ENCODE results near the gene CFL1.
A peak's percentile ranks its signal among the peaks of the same experiment; 100 is the strongest.
"Not testable (repeated sequence)": the region's sequence is repeated elsewhere in the genome, so short reads cannot be mapped to it uniquely, and the experiment has no call there.

CFL1 gene

GRCh38 chr11:65842144-65842543 lies 15.8 kb downstream of the CFL1 start:
- no peak for DNase-seq (ENCODE audit: low spot score)

DNA sequence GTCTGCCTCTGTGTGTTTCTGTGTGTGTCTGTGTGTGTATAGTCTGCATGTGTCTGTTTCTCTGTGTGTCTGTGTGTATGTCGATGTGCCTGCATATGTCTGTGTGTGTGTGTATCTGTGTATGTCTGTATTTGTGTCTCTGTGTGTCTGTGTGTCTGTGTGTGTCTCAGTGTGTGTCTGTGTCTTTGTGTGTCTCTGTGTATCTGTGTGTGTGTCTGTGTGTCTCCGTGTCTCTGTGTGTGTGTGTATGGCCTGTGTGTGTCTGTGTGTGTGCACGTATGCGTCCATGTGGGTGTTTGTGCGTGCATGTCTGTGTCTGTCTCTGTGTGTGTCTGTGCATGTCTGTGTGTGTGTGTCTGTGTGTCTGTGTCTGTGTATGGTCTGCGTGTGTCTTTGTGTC lies 23.8 kb downstream of the CFL1 start:
- DNase-seq (ENCODE audit: low spot score): no peak

GRCh38 chr11:65833297-65834030 lies 24.5 kb downstream of the CFL1 start, which contains the start of gene SNX32:
SNX32 (plus strand) TSS chr11:65833963; CDS start chr11:65834066, 103 bp downstream.
- DNase-seq (ENCODE audit: low spot score): peak; percentile 96

DNA sequence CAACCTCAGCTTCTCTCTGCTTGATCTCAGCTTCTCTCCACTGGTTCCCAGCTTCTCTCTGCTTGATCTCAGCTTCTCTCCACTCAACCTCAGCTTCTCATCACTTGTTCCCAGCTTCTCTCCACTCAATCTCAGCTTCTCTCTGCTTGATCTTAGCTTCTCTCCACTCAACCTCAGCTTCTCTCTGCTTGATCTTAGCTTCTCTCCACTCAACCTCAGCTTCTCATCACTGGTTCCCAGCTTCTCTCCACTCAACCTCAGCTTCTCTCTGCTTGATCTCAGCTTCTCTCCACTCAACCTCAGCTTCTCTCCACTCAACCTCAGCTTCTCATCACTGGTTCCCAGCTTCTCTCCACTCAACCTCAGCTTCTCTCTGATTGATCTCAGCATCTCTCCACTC lies 25.7 kb downstream of the CFL1 start:
- DNase-seq (ENCODE audit: low spot score): not testable (repeated sequence)

- no peak for DNase-seq (ENCODE audit: low spot score)
Observed at GRCh38 chr11:65829459-65829858, 28.5 kb downstream of the CFL1 start.

DNA sequence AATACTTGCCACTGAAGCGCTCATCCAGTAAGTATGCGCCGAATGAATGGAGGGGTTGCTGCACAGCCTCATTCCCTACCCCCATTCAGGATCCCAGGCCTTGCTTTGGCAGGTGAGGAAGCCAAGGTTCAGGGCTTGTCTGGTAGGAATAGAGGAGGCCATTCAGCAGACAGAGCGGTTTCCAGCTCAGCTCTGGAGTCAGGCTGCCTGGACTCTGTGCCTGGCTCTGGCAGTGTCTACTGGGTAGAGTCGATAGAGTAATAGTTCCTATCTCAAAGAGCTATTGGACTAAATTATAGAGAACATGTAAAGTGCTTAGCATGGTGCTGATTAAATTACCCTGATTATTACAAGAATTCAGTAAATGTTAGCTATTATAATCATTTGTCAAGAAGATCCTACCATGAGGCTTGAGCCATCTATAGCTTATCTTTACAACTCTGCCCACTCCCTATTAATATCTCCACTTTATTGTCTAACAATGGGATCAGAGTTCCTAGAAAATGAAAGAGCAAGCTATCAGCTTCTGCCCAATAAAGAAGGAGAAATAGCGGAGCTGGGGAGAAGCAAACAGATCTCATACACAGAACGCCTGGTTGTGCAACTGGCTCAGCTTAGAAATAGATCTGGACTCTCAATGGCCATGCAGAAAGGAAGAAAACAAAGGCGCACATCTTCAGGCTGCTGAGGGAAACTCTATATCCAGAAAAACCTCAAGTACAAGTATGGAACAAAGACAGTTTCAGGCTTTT lies 30.8 kb downstream of the CFL1 start:
- no peak for DNase-seq (ENCODE audit: low spot score)

DNA sequence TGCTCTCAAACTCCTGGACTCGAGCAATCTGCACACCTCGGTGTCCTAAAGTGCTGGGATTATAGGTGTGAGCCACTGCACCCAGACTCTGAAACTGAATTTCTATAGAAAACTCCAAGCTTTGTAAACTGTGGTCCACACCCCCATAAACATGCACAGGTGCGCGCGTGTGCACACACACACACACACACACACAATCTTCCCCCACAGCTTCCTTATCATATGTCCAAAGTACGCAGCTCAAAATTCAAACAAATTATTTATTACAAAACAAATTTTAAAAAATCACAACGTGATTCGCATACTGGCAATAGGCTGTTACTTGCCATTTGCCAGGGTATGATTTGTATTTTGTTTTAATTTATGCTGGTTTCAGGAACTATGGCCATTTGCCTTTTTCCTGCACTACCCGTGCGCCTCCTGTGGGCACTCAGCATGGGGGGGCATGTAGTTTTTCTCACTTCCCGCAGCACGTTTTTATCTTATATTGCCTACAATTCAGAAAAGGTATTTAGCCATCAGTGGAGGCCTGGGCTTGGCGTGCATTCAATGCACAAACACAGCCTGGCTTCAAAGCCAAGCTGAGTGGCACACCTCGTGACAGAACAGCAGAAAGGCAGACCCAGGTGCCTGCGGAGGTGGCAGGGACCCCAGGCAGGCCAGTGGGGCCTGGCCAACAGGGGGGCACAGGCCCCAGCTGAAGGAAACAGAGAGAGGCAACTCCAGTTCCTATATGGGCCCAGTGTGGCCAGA lies 35.0 kb downstream of the CFL1 start:
- no peak for DNase-seq (ENCODE audit: low spot score)

DNA sequence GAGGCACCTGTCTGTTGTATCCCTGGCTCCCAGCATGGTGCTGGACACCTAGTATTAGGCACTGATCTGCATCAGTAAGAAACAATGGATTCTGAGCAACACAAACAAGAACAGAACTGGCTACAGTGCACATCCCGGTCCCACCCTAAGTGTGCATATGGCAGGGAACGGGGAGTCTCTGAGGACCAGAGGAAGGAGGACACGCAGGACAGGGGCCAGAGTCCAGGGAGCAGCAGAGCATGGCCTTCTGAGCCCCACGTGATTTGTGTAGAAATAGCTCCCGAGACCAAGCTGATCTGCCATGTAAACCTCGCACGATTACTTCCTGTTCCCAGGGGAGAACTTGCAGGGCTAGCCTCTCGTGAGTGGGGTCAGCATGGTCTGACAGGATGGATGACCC lies 36.9 kb downstream of the CFL1 start:
- DNase-seq (ENCODE audit: low spot score): no peak

DNA sequence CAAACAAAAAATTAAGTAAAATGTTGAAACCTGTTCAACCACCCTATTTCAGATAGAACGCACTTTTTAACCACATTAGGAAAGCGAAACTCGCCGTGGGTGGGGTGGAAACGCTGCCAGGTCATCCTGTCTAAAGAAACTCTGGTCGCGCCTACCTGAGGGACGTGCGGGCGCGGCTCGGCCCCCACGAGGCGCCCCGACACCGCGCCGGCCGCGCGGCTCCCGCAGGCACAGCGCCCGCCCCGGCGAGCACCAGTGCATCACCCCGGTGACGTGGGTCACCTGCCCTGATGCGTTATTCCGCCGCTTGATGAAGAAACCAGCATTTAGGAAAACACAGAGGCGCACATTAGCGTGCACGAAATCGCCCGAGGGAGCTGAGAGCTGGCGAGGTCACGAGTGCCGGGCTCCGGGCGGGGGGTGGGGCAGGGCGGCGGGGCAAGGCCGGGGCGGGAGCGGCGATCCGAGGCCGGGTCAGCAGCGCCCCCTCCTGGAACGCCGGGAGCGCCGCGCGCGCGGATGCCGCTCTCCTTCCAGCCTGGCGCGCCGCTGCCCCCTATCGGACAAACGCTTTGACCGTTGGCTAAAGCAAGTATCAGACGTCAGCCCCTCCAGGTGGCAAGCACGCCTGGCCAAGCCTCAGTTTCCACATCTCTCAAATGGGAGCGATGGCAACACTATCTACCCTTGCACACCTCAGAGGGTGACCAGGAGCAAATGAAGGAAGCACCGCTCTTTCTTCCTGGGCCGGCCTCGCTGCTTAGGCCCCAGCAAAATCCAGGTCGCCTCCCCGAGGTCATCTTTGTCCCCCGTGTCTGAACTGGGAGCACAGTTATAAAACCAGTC lies 39.9 kb downstream of the CFL1 start:
- peak; percentile 83 for DNase-seq (ENCODE audit: low spot score)

GRCh38 chr11:65817312-65817834 lies 40.6 kb downstream of the CFL1 start:
- no peak for DNase-seq (ENCODE audit: low spot score)

GRCh38 chr11:65816696-65817095 lies 41.3 kb downstream of the CFL1 start:
- no peak for DNase-seq (ENCODE audit: low spot score)

GRCh38 chr11:65814986-65815565 lies 42.9 kb downstream of the CFL1 start:
- DNase-seq (ENCODE audit: low spot score): no peak

- no peak for DNase-seq (ENCODE audit: low spot score)
Observed at GRCh38 chr11:65814131-65814985, 43.6 kb downstream of the CFL1 start.

- no peak for DNase-seq (ENCODE audit: low spot score)
Observed at GRCh38 chr11:65811764-65812475, 46.1 kb downstream of the CFL1 start.

- DNase-seq (ENCODE audit: low spot score): no peak
Observed at GRCh38 chr11:65810046-65810868, 47.7 kb downstream of the CFL1 start.

- DNase-seq (ENCODE audit: low spot score): no peak
Observed at GRCh38 chr11:65809496-65809895, 48.5 kb downstream of the CFL1 start.

DNA sequence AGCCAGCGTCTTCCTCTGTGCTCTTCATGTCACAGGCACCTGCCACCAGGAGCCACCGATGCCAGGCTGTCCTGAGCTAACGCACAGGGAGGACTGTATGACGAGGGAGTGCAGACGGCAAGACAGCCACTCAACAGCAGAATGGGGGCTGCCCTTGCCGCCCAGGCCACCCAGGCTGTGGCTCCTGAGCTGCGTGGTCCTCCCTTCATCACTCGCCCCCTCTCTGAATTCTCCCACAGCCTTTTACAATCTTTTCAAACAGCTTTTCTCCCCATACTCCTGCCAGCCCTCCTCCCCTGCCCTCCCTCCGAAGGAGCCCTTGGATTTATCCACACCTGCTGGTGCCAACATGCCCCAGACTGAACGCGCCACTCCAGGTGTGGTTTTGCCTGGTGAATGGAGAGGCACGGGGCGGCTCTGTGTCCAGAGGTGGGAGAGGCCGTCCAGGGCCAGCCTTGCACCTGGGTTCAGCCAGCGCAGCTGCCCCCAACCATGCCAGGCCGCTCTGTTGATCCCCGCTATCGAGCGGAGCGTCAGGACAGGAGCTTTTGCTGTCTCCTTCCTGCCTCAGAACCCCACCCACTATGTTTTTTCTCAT lies 49.1 kb downstream of the CFL1 start:
- DNase-seq (ENCODE audit: low spot score): no peak

DNA sequence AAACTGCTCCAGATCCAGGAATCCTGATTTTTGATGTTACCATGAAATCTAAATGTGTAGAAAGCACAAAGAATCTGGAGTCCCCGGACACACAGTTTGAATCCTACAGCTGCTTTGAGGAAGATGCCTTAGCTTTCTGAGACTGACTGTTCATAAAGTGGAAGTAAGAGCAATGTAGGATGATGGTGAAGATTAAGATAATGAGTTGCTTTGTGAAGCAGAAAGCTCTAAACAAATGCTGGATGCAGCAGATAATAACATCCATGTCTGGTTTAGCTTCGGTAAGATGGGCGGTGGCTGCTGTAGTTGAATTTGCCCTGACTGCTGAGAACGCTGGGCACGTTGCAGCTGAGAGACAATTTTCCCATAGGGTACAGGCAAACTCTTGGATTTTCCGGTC lies 51.0 kb downstream of the CFL1 start:
- DNase-seq (ENCODE audit: low spot score): no peak

Measured in SK-N-DZ (cell line).